Posterior cingulate gyrus (tissue), 11 donors: ENCODE results near the gene FKBP10.

Experiments
- DNase-seq, 10 donors: peaks; one replicate each; pipeline versions ENCODE4 v3.0.0 to v3.0.0-alpha.2; 2020 to 2021; ENCODE audit warnings: mixed read lengths in 3 of 10
- intact Hi-C: fragments of 100-400 bp; cut with DNase I; formaldehyde crosslinking; loops from one replicate; pipeline ENCODE4 v1.15.1; 2023

The FKBP10 gene

DNA sequence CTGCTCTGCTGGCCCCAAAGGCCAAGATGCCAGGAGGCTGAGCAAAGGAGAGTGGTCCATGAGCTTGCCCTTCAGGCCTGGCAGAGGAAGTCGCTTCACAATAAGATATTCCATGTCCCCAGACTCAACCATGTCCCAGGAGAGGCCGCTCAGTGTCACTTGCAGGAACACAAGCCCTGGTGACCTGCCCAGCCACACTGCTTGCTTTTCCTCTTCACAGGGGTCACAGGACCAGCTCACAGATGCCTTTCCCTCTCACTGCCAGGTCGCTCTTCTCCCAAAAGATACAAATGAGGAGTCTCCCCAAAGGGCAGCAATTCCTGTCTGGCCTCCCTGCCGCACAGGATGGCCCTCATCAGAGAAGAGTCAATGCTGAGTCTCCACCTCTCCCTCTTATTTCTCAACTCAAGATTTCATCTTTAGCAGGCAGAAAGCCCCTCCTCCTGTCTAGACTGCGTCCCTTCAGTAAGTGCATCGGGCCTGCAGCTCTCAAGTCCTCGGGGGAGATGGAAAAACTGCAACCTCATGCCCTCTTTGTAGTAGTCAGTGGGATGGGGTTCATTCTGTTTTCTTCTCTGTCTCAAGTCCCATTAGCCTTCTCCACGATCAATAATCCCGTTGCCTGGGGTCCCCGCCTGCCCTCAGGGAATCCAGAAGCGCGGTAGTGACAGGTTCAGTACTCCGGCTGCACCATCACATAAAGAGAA lies 31.2 kb upstream of the FKBP10 start:
- intact Hi-C loops = no loop called here
- DNase-seq = no peak

DNA sequence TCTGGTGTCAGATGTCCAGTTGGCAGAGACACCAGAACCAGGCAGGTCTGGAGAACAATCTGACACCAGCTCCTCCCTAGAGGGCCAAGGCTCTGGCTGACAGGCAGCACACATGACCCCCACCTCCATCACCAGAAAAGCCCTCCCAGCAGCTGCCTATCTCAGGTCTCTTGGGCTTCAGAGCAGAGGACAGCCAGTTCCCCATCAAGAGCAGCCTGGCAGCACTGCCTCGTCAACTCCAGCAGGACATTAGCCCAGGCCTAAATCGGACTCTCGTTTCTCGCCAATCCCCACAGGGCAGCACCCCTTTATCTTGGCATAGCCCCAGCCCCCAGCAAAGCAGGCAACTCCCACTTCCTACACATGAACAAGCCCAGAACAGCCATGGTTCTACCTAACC lies 30.7 kb upstream of the FKBP10 start:
- intact Hi-C loops = no loop called here
- no peak for DNase-seq

DNA sequence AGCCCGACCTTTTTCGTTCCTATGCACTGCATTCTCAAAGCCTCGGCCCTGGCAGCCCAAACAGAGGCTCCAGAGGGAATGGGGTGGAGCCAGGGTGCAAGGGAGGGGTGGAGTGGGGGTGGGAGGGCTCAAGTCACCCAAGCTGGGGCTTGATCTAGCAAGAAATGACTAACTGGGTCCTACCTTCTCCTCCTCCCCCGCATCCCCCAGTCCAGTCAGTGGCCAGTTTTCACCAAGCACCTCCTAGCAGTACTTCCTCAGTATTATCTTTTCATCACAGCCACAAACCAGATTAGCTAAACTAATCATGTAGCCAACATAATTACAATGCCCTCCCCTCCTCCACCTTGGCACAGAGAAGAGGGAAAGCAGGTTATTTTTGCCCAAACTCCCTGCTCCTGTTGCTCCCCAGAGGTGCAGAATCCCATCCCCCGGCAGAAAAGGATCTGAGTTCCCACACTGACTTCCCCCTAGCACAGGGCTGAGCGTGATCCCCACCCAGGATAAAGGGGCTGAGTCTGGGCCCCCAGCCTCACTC lies 28.5 kb upstream of the FKBP10 start:
- intact Hi-C loops = no loop called here
- DNase-seq = no peak

DNA sequence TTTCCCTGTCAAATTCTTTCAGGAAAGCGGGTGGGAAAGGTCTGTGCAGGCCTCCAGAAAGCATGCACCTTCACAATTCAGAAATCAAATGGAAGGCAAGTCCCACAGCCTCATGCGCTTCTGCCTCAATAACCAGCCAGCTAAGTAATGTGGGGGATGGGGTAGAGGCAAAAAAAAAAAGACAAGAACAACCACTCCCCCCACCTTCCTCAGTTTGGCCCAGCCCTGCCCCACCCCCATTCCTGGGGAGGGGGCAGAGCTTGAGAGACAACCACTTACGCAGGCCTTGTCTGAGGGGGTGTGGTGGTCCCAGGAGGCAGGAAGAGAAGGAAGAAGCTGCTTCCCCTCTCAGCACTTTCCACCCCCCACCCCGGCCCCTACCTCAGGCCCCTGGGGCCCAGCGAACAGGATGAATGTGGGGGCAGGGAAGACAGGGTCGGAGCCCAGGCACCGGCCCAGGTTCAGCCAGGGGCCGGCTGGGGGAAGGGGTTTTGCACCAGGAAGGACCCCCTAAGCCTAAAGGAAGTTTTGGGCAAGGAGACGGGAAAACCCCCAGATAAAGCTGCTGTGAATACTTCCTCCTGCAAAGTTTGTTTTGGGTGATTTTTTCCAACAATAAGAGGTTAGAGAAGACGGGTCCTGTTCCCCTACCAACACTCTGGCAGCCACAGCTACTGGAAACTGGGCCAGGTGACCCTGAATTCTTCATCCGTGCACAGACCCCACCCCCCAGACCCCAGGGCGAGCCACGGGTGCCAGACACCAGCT lies 27.5 kb upstream of the FKBP10 start:
- intact Hi-C loops = no loop called here
- no peak for DNase-seq

DNA sequence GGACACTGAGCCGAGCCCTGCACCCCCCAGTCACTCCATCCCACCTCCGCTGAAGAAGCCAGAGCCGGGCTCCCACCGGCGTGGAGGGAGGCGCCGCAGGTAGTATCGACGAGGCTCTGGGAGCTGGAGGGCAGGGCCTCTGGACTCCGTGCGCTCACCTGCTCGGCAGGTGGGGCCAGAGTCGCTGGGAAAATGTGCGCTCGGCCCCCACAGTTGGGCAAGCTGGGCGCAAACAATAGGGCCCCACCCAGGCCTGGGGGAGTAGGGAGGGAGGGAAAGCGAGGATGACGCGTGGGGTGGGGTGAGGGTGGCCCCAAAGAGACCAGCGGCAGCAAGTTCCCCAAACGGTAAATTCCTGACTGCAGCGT lies 27.0 kb upstream of the FKBP10 start:
- DNase-seq = no peak
- intact Hi-C loops = no loop called here

DNA sequence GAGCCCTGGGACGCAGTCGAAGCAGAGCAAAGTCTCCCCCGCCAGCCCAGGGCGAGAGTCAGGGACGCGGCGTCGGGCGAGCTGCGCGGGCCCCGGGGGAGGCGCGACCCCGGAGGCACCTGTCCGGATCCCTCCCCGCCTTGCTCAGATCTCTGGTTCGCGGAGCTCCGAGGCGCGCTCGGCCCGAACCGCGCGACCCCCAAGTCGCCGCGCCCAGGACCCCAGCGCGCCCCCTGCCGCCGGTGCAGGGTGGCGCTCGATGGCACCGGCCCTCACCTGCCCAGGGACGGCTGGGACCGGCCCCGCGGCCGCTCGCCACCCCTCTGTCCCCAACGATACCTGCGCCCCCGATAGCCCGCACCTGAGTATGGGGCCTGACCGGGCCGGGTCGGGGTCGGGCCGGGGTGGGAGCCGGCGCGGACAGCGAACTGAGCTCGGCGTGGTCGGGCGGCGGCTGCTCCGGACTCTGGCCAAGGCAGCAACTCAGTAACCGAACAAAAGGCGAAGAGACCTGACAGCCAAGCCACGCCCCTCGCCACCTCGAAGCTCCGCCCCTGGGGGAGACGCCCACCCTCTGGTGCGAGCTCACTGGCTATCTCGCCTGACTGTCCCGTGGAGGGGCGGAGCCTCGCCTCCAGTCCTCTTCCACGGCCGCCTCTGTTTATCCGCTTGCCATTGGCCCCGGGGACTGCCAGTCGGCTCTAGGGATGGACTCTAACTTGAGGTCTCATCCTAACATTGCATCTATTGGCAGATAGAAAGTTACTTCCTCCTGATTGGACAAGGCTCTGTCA lies 26.4 kb upstream of the FKBP10 start, which contains the start of gene JUP:
Gene JUP, minus strand, starts transcription at position 485 of the 794 bp plus-strand sequence. CDS start 14,857 bp downstream, outside the sequence.
- peak; percentile 96 to 100 (median 100) for DNase-seq
- intact Hi-C loops = no loop called here

DNA sequence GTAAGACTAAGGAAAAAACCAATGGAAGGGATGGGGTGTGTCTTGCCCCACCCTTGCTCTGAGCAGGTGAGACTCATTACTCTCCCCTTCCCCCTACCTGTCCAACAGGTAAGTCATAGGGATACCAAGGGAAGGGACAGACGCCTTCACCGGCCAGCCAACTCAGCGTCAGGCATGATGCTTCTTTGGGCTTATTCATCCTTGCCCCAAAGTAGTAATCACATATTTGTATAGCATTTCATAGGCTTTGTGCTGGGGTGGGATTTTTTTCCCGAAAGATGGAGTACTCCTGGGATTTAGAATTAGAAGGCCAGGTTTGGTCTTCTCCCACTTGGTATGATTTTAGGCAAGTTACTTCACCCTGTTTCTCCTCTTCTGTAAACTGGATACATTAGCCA lies 25.8 kb upstream of the FKBP10 start:
- DNase-seq = no peak
- intact Hi-C loops = no loop called here

DNA sequence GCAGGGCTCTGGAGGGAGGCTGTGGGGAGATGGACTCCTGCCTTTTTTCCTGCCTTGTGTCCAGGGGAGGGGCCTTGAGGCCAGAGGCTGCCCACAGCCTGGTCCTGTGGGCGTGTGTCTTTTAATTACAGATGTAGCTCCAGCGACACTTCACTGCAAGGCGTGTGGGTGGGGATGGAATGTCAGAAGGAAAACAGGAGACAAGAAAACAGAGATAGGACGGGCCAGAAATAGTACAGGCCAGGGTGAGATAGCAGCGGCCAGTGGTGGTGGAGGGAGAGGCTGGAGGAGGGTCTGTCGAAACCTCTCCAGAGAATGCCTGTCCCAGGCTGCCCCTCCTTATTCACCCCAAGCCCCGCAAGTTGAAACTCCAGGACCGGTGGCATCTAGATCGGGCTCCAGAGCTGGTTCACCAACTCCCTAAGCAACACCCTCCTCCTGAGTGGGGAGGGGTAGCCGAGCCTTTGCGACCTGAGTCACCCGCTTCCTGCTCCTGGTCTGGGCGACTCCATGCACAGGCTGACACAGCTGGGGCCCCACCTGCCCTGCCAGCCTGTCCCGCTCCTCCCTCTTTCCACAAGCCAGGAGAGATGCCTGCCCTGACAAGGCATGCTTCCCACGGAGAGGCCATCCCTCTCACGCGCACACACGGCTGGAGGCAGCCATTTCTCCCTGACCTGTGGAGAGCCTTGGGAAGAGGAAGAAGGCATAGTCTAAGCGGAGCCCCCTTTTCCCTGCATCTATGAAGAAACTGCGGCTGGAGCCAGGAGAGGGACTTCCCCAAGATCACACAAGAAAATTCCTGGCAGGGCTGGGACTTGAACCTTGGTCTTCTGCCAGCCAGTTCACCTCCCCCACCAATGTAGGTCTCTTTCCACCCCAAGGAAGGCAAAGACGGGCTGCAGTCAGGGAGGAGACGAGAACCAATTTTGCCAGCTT lies 19.7 kb upstream of the FKBP10 start:
- no peak for DNase-seq

DNA sequence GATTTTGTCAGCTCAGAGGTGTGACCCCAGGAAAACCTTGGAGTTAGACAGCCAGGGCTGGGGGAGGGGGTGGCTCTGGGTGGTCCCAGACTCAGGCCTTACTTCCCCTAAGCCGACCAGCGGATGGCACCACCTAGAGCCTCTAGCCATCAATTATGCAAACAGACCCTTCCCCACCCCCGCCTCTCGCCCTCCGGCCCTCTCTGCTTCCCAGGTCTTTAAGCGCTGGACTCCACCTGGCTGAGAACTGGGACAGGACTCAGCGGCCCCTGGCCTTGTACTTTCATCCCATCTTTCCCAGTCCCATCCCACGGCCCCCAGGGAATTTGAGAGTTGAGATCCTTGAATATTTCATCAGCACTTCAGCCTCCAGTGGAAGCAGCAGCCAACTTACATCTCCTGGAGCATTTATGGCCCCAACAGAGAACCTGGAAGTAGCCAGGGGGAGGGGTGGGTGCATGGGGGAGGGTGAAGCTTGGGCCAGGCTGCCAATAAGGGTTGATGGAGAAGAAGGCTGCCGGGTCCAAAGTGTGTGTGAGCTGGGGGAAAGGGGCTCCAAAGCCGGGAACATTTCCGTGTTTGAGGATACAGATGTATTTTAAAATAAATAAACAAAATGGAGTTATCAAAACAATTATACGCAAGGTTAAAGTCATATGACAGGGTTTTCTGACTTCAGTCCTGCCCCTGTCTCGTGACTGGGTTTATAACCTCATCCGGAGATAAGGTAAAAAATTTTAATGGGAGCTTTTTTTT lies 18.8 kb upstream of the FKBP10 start:
- intact Hi-C loops = no loop called here
- no peak for DNase-seq

More for the DNA sequence above, 19.7 kb upstream of the FKBP10 start:
- intact Hi-C loops = no loop called here

DNA sequence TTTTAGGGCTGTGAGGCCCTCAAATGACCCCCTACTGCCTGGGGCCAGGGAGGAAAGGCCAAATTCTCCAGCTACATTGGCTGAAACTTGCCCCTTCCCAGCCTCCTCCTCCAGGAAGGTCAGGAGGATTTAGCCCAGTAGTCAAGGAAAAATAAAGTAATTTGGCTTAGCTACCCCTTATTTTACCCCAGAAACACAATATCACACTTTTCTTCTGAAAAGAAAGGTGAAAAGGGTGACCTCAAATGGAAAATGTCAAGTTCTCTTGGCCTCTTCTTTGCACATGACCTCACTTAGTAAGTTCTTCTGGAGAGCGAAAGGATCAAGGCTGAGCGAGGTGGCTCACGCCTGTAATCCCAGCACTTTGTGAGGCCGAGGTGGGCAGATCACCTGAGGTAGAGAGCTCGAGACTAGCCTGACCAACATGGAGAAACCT lies 18.2 kb upstream of the FKBP10 start:
- intact Hi-C loops = no loop called here
- DNase-seq = no peak

DNA sequence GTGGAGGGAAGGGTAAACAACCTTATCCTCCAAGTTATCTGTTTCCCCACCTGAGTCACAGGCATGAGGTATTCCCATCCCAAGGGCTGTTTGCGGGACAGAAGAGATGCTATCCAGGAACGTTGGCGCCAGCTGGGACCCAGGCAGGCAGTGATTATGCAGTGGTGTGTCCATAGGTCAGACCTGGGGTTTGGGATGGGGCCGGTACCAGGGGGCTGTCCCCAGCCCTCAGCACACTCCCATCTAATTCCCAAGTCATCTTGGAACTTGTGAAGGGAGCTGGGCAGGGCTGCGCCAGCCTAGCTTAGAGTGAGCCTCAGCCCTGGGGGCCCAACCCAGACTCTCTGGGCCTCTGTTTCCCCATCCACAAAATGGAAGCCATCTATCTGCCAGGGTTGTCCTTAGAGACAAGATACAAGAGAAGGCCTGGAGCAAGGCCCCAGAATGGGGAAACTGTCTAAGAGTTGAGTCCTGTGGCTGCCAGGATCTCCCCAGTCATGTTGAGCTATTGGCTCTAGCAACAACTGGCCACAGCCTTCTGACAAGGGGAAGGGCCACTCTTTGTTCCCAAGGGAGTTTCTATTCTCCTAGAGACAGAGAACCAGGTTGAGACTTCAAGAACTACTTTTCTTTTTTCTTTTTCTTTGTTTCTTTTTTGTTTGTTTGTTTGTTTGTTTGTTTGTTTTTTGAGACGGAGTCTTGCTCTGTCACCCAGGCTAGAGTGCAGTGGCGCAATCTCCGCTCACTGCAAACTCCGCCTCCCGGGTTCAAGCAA lies 16.5 kb upstream of the FKBP10 start:
- intact Hi-C loops = no loop called here
- no peak for DNase-seq

DNA sequence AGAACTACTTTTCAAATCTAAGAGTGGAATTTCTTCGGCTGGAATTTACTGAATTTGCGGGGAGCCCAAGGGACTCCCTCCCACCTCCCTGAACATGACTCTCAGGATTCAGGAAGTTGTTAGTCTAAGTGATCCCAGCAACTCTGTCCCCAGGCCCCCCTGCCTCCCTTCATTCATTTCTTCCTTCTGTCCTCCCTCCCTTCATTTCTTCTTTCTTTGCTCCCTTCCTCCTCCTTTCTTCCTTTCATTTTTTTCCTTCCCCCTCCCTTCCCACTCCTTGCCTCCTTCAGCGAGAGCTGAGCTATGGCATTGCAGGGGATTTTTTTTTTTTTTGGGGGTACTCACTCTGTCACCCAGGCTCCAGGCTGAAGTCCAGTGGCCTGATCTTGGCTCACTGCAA lies 15.4 kb upstream of the FKBP10 start:
- intact Hi-C loops = no loop called here
- no peak for DNase-seq

DNA sequence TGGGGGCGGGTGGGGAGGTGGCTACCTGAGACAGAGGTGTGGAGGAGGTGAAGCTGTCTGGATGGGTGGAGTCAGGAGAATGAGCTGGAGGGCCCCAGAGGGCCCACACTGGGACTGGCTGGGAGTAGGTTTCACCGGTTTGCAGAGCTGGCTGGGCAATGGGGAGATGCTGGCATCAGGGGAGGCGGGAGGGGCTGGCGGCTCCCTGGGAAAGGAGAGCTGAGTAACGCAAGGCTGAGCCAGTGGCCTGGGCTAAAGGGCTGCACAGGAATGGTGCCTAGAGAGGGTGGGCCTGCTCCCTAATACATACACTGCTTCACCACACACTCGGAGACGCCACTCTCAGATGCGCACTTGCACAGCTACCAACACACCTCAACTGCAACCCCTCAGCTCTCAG lies 13.4 kb upstream of the FKBP10 start:
- intact Hi-C loops = no loop called here
- no peak for DNase-seq

DNA sequence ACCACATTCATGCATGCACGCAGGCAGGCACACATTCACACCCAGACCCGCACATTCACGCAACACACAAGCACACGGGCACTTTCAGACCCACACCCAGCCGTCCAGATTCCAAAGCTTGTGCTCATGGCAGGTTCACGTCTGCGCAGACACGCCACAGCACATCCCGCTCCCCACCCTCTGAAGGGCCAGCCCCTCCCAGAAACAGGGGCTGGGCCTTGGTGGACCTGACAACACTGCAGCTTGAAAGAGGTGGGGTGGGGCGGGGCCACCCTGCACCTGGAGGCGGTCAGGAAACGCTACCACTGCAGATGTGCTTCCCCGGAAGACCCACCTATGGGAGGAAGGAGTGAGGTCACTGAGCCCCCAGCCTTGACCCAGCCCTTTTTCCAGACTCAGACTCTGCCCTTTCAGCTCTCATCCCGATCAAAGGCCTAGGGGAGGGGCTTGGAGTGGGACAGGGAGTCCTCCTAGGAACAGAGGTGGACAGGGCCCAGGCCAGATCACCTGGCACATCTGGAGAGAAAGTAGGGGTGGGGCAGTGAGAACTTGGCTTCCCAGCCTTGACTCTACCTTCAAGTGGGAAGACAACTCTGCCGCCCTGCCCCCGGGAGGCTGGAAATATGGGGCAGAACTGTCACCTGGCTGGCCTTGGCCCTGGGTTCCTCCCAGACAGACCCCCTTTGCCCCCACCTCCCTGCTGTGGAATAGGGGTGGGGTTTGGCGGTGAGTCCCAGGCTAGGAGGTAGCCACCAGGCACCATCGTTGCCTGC lies 12.0 kb upstream of the FKBP10 start:
- DNase-seq = no peak
- intact Hi-C loops = loop anchor here (1.0 kb wide), 1 partner anchor 62 kb away; no protein-coding TSS in a partner anchor

DNA sequence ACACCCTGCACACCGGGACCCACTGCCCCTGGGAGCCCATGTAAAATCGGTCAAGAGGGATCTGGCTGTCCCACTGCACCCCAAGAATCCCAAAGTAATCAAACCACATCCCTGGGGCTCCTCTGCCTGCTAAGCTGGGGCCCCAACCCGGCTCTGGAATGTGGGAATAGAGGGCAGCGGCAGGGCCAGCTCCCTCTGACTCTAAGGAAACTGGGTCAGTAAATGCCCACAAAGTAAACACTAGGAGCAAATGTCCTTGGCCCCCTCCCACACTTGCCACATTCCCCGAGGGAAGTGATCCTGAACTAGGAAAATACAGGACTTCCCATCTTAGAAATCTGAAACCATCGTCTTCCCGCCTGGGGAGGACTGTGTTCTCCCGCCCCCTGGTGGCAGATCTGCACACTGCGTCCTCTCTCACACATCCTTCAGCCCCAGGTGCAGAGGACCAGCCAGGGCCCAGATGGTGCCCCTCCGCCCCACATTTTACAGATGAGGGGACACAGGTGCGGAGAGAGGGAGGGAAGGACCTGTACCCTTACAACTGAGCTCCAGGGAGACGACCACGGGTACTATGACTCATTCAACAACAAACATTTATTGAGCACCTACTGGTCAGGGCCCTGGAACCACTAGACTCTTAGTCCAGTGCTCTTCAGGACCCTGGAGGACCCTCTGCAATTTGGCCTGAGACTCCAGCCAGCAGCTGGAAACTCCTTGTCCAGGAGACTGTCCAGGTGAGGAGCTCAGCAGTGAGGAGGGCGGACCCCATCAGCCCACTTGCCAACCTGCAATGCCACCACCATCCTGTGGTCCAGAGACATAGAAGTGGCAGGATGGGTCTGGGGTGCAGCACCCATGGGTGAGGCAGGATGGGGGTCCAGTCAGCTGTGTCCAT lies 11.2 kb upstream of the FKBP10 start:
- DNase-seq = peak; percentile 57 to 97 (median 84)
- intact Hi-C loops = loop anchor here (1.0 kb wide), 1 partner anchor 63 kb away; no protein-coding TSS in a partner anchor
